ENCODE data around the gene MVB12B. TPM values are rescaled to one million over a fixed set of nuclear protein-coding genes. Genes with fewer than 3 reads are reported as not detected.

Gene MVB12B
- total RNA-seq, 2 donors from 2014 or later: 18.6 to 19.7 TPM

GRCh38 chr9:126531591-126531990 is 205.0 kb downstream of the MVB12B start:
- H3K4me3 ChIP-seq (ENCODE audit: low read length): no peak overlapping the region
- Mint-ChIP-seq H3K36me3 (ENCODE audit: low read depth) (no peaks in the 10 kb centered on the region), H3K4me3 (no peak overlapping the region), H3K27ac (peak overlapping the region; percentile 64), H3K27me3 (ENCODE audit: insufficient read depth) (peaks cover 32% of the 10 kb centered on the region), H3K9me3 (no peaks in the 10 kb centered on the region), H3K4me1 (peaks cover 61% of the 10 kb centered on the region)
- H3K36me3 ChIP-seq (ENCODE audit: control insufficient read depth, insufficient read depth, low read length): no peaks in the 10 kb centered on the region
- no peak for DNase-seq
- no peak overlapping the region for H3K27ac ChIP-seq (ENCODE audit: low read depth, low read length)
- no peak for TF ChIP-seq CTCF (conservative IDR thresholded peaks at IDR 0.05)
- H3K27me3 ChIP-seq (ENCODE audit: control insufficient read depth, insufficient read depth, low read length, poor library complexity, severe bottlenecking): peaks cover 36% of the 10 kb centered on the region
- no peaks in the 10 kb centered on the region for H3K9me3 ChIP-seq (ENCODE audit: control insufficient read depth, low read length)
- peaks cover 14% of the 10 kb centered on the region for H3K4me1 ChIP-seq (ENCODE audit: control insufficient read depth, insufficient read depth, low read length)
- 87 to 89% methylated on average over 3 to 5 of the region's 5 CpGs for WGBS, 2 experiments (ENCODE audit: insufficient coverage in 1 of 2, insufficient read length in 1 of 2)
- no peak overlapping the region for H3K9ac ChIP-seq (ENCODE audit: extremely low read depth, low read length, poor library complexity, severe bottlenecking)

GRCh38 chr9:126532019-126532462 is 205.4 kb downstream of the MVB12B start:
- no peak overlapping the region for H3K4me3 Mint-ChIP-seq
- no peak overlapping the region for H3K4me3 ChIP-seq (ENCODE audit: low read length)
- 90 to 96% methylated on average over 4 to 9 of the region's 9 CpGs for WGBS, 2 experiments (ENCODE audit: insufficient coverage in 1 of 2, insufficient read length in 1 of 2)
- TF ChIP-seq CTCF (conservative IDR thresholded peaks at IDR 0.05): no peak
- H3K9ac ChIP-seq (ENCODE audit: extremely low read depth, low read length, poor library complexity, severe bottlenecking): no peak overlapping the region
- H3K4me1 Mint-ChIP-seq: peaks cover 61% of the 10 kb centered on the region
- H3K9me3 Mint-ChIP-seq: no peaks in the 10 kb centered on the region
- H3K4me1 ChIP-seq (ENCODE audit: control insufficient read depth, insufficient read depth, low read length): peaks cover 14% of the 10 kb centered on the region
- no peaks in the 10 kb centered on the region for H3K9me3 ChIP-seq (ENCODE audit: control insufficient read depth, low read length)
- peaks cover 34% of the 10 kb centered on the region for H3K27me3 Mint-ChIP-seq (ENCODE audit: insufficient read depth)
- no peak overlapping the region for H3K27ac ChIP-seq (ENCODE audit: low read depth, low read length)
- H3K36me3 ChIP-seq (ENCODE audit: control insufficient read depth, insufficient read depth, low read length): no peaks in the 10 kb centered on the region
- no peaks in the 10 kb centered on the region for H3K36me3 Mint-ChIP-seq (ENCODE audit: low read depth)
- peaks cover 36% of the 10 kb centered on the region for H3K27me3 ChIP-seq (ENCODE audit: control insufficient read depth, insufficient read depth, low read length, poor library complexity, severe bottlenecking)
- peak overlapping the region; percentile 52 for H3K27ac Mint-ChIP-seq
- no peak for DNase-seq

- Histone ChIP-seq H3K27me3 (ENCODE audit: control insufficient read depth, insufficient read depth, low read length, poor library complexity, severe bottlenecking) (peaks cover 36% of the 10 kb centered on the region), H3K36me3 (ENCODE audit: control insufficient read depth, insufficient read depth, low read length) (no peaks in the 10 kb centered on the region), H3K4me3 (ENCODE audit: low read length) (no peak overlapping the region), H3K9me3 (ENCODE audit: control insufficient read depth, low read length) (no peaks in the 10 kb centered on the region), H3K4me1 (ENCODE audit: control insufficient read depth, insufficient read depth, low read length) (peaks cover 14% of the 10 kb centered on the region), H3K9ac (ENCODE audit: extremely low read depth, low read length, poor library complexity, severe bottlenecking) (no peak overlapping the region), H3K27ac (ENCODE audit: low read depth, low read length) (no peak overlapping the region)
- no peak overlapping the region for H3K27ac Mint-ChIP-seq
- H3K9me3 Mint-ChIP-seq: no peaks in the 10 kb centered on the region
- no peak overlapping the region for H3K4me3 Mint-ChIP-seq
- WGBS, 2 experiments (ENCODE audit: insufficient coverage in 1 of 2, insufficient read length in 1 of 2): 86 to 88% methylated on average over 8 of the region's 8 CpGs
- TF ChIP-seq CTCF (conservative IDR thresholded peaks at IDR 0.05): no peak
- H3K36me3 Mint-ChIP-seq (ENCODE audit: low read depth): no peaks in the 10 kb centered on the region
- no peak for DNase-seq
- peaks cover 34% of the 10 kb centered on the region for H3K27me3 Mint-ChIP-seq (ENCODE audit: insufficient read depth)
- H3K4me1 Mint-ChIP-seq: peaks cover 61% of the 10 kb centered on the region
Observed at GRCh38 chr9:126532489-126532888, 205.9 kb downstream of the MVB12B start.

Data from endodermal cell (in vitro differentiated cells).